ENCODE results near the gene HSPA12A.

Gene HSPA12A

DNA sequence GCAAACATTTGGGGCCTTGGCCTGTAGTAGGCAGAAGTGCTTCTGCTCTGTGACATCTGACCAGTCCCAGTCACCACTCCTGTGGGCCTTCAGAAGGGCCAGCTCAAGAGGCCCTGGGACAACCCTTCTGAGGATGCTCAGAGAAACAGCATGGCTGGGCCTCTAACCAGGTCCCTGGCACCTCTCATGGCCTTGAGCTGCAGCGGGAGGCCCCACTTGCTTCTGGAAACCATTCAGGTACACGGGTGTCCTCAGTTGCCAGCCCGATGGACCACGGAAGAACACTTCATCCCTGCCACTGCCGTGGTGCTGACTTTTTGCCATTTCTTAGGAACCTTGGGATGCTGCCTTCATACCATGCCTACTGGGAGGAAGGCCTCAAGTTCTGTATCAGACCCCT is 57.6 kb downstream of the HSPA12A start:
- Histone ChIP-seq H3K27ac (no peak overlapping the region), H3K9me3 (no peaks in the 10 kb centered on the region), H3K4me3 (ENCODE audit: low read depth in 1 of 2, low read length in 1 of 2) (no peak overlapping the region), H3K4me1 (ENCODE audit: control insufficient read depth in 1 of 2, insufficient read depth in 1 of 2, low read depth in 1 of 2, low read length in 1 of 2) (no peaks in the 10 kb centered on the region), H3K36me3 (no peaks in the 10 kb centered on the region), H3K27me3 (peaks cover 14% of the 10 kb centered on the region)
- TF ChIP-seq CTCF (IDR thresholded peaks at IDR 0.05), result no peak

DNA sequence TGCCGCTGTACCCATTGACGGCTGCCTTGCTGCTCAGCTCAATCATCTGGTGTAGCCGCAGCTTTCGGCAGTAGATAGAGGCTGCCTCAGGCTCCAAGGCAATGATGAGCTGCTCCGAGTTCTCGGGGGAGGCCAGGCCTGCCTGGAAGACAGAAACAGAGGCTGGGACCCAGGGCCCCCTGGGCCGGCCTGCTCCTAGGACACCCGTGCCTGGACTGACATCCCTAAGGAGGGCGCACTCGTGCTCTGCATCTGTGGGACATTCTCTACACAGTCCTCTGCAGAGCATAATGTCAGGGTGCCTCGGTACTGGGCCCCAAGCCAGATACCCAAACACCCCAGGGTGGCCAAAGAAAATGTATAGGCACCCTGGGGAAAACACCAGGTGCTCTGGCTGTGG is 58.5 kb downstream of the HSPA12A start:
- H3K27ac ChIP-seq, result no peak overlapping the region
- no peak overlapping the region for H3K4me3 ChIP-seq (ENCODE audit: low read depth in 1 of 2, low read length in 1 of 2)
- H3K27me3 ChIP-seq, result peaks cover 7% of the 10 kb centered on the region
- H3K9me3 ChIP-seq, result no peaks in the 10 kb centered on the region
- H3K4me1 ChIP-seq (ENCODE audit: control insufficient read depth in 1 of 2, insufficient read depth in 1 of 2, low read depth in 1 of 2, low read length in 1 of 2), result no peaks in the 10 kb centered on the region
- TF ChIP-seq CTCF (IDR thresholded peaks at IDR 0.05), result no peak
- H3K36me3 ChIP-seq, result no peaks in the 10 kb centered on the region

GRCh38 chr10:116683166-116683565 is 59.2 kb downstream of the HSPA12A start:
- no peak for TF ChIP-seq CTCF (IDR thresholded peaks at IDR 0.05)
- Histone ChIP-seq H3K4me3 (ENCODE audit: low read depth in 1 of 2, low read length in 1 of 2) (no peak overlapping the region), H3K36me3 (no peaks in the 10 kb centered on the region), H3K4me1 (ENCODE audit: control insufficient read depth in 1 of 2, insufficient read depth in 1 of 2, low read depth in 1 of 2, low read length in 1 of 2) (no peaks in the 10 kb centered on the region), H3K27me3 (peaks cover under 1% of the 10 kb centered on the region), H3K9me3 (no peaks in the 10 kb centered on the region), H3K27ac (no peak overlapping the region)

- no peak overlapping the region for H3K4me3 ChIP-seq (ENCODE audit: low read depth in 1 of 2, low read length in 1 of 2)
- no peak for TF ChIP-seq CTCF (IDR thresholded peaks at IDR 0.05)
- H3K36me3 ChIP-seq, result no peaks in the 10 kb centered on the region
These were observed 63.0 kb downstream of the HSPA12A start for GRCh38 chr10:116679351-116679750.

DNA sequence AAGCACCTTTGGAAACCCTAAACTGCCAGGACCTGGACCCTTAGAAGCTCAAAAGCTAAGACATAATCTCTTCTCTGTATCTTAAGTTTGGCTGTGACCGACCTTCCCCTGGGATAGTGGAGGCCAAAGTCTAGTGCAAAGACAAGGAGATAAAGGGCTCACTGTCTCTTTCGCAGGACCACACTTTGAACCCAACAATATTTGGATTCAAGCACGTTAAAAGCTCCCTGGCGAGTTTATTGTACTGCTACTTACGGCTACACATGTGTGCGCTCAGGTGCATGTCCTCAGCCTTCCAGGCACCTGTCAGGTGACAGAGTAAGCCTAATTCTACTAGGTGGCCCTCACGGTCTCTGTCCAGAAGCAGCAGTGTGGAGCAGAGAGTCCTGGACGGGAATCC is 65.7 kb downstream of the HSPA12A start:
- no peak for TF ChIP-seq CTCF (IDR thresholded peaks at IDR 0.05)
- H3K9me3 ChIP-seq, result no peaks in the 10 kb centered on the region
- H3K4me3 ChIP-seq (ENCODE audit: low read depth in 1 of 2, low read length in 1 of 2), result no peak overlapping the region
- H3K36me3 ChIP-seq, result no peaks in the 10 kb centered on the region
- no peaks in the 10 kb centered on the region for H3K4me1 ChIP-seq (ENCODE audit: control insufficient read depth in 1 of 2, insufficient read depth in 1 of 2, low read depth in 1 of 2, low read length in 1 of 2)
- H3K27ac ChIP-seq, result no peak overlapping the region
- H3K27me3 ChIP-seq, result peaks cover 26% of the 10 kb centered on the region

More at GRCh38 chr10:116679351-116679750, 63.0 kb downstream of the HSPA12A start:
- H3K27me3 ChIP-seq, result peaks cover 1% of the 10 kb centered on the region
- H3K9me3 ChIP-seq, result no peaks in the 10 kb centered on the region
- H3K27ac ChIP-seq, result no peak overlapping the region
- H3K4me1 ChIP-seq (ENCODE audit: control insufficient read depth in 1 of 2, insufficient read depth in 1 of 2, low read depth in 1 of 2, low read length in 1 of 2), result no peaks in the 10 kb centered on the region

- no peak overlapping the region for H3K4me3 ChIP-seq (ENCODE audit: low read depth in 1 of 2, low read length in 1 of 2)
- H3K4me1 ChIP-seq (ENCODE audit: control insufficient read depth in 1 of 2, insufficient read depth in 1 of 2, low read depth in 1 of 2, low read length in 1 of 2), result no peaks in the 10 kb centered on the region
- no peaks in the 10 kb centered on the region for H3K36me3 ChIP-seq
- no peaks in the 10 kb centered on the region for H3K9me3 ChIP-seq
- H3K27ac ChIP-seq, result no peak overlapping the region
- H3K27me3 ChIP-seq, result peaks cover 31% of the 10 kb centered on the region
- TF ChIP-seq CTCF (IDR thresholded peaks at IDR 0.05), result no peak
These were observed 66.2 kb downstream of the HSPA12A start for GRCh38 chr10:116676118-116676517.
